Neutrophil (primary cell): ENCODE measurements around the gene BDH1.
A peak's percentile ranks its signal among the peaks of the same experiment; 100 is the strongest.
"Not testable (repeated sequence)": the region's sequence is repeated elsewhere in the genome, so short reads cannot be mapped to it uniquely, and the experiment has no call there.

Experiments
- H3K27ac ChIP-seq: fragments of 200-600 bp; sonication (generic); 2 replicates; pipeline ENCODE4 v1.5.1; 2016; ENCODE audit warnings: mild to moderate bottlenecking, moderate library complexity
- H3K27me3 ChIP-seq: fragments of 200-600 bp; sonication (generic); 2 replicates; pipeline ENCODE4 v1.6.0; 2016; ENCODE audit warnings: mild to moderate bottlenecking
- H3K36me3 ChIP-seq: fragments of 200-600 bp; sonication (generic); 2 replicates; pipeline ENCODE4 v1.5.1; 2017
- H3K4me1 ChIP-seq, 2 experiments: fragments of 200-600 bp in 1 of 2; sonication (generic) in 1 of 2; 1 replicate in 1 of 2; 2 replicates in 1 of 2; pipeline versions ENCODE4 v1.5.1 to v1.6.1; 2013 to 2016; ENCODE audit warnings: low read depth in 1 of 2, low read length in 1 of 2, mild to moderate bottlenecking in 1 of 2, moderate library complexity in 1 of 2; ENCODE audit not compliant: control insufficient read depth in 1 of 2, insufficient read depth in 1 of 2
- H3K4me3 ChIP-seq, 2 experiments: fragments of 200-600 bp in 1 of 2; sonication (generic) in 1 of 2; 1 replicate in 1 of 2; 2 replicates in 1 of 2; pipeline ENCODE4 v1.5.1; 2013 to 2016; ENCODE audit warnings: low read depth in 1 of 2, low read length in 1 of 2, mild to moderate bottlenecking in 1 of 2, moderate library complexity in 1 of 2
- H3K9me3 ChIP-seq: fragments of 200-600 bp; sonication (generic); 2 replicates; pipeline ENCODE4 v1.5.1; 2016
- CTCF ChIP-seq: fragments of 200-600 bp; sonication (generic); IDR thresholded peaks from 2 replicates; pipeline ENCODE4 v1.5.1; 2016; ENCODE audit warnings: antibody characterized with exemption

BDH1 gene

GRCh38 chr3:197518881-197519421, 36.8 kb downstream of the BDH1 start:
- H3K27ac ChIP-seq = peak overlapping the region; percentile 52
- H3K4me3 ChIP-seq = no peak overlapping the region
- H3K27me3 ChIP-seq = no peaks in the 10 kb centered on the region
- no peak for TF ChIP-seq CTCF
- no peaks in the 10 kb centered on the region for H3K9me3 ChIP-seq
- H3K36me3 ChIP-seq = peaks cover 49% of the 10 kb centered on the region
- H3K4me1 ChIP-seq = peaks cover 16 to 26% of the 10 kb centered on the region in 2 experiments

DNA sequence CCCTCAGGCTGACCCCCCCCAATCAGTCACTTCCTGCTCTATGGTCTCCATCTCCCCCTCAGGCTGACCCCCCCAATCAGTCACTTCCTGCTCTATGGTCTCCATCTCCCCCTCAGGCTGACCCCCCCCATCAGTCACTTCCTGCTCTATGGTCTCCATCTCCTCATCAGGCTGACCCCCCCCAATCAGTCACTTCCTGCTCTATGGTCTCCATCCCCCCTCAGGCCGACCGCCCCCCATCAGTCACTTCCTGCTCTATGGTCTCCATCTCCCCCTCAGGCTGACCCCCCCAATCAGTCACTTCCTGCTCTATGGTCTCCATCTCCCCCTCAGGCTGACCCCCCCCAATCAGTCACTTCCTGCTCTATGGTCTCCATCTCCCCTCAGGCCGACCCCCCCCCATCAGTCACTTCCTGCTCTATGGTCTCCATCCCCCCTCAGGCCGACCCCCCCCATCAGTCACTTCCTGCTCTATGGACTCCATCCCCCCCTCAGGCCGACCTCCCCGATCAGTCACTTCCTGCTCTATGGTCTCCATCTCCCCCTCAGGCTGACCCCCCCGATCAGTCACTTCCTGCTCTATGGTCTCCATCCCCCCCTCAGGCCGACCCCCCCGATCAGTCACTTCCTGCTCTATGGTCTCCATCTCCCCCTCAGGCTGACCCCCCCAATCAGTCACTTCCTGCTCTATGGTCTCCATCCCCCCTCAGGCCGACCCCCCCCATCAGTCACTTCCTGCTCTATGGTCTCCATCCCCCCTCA, 37.7 kb downstream of the BDH1 start:
- not testable (repeated sequence) for H3K27me3 ChIP-seq, H3K27ac ChIP-seq, H3K4me3 ChIP-seq, H3K9me3 ChIP-seq
- Histone ChIP-seq H3K4me1 (peaks cover 9 to 18% of the 10 kb centered on the region in 2 experiments), H3K36me3 (peaks cover 57% of the 10 kb centered on the region)

DNA sequence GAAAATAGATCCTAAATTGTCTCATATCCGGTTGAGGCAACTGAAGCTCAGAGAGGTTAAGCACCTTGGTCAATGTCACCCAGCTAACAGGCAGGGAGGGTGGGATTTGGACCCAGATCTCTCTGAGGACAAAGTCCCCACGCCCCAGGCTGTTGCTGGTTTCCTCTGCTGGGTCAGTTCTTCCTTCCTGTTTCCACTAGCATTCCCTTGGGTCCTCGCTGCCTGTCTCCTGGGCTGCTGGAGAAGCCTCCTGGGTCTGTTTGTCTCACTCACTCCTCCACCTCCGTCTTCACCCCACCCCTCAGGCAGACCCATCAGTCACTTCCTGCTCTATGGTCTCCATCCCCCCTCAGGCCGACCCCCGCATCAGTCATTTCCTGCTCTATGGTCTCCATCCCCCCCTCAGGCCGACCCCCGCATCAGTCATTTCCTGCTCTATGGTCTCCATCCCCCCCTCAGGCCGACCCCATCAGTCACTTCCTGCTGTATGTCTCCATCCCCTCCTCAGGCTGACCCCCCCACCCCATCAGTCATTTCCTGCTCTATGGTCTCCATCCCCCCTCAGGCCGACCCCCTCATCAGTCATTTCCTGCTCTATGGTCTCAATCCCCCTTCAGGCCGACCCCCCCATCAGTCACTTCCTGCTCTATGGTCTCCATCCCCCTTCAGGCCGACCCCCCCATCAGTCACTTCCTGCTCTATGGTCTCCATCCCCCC, 38.7 kb downstream of the BDH1 start:
- H3K27ac ChIP-seq = not testable (repeated sequence)
- peaks cover 64% of the 10 kb centered on the region for H3K36me3 ChIP-seq

DNA sequence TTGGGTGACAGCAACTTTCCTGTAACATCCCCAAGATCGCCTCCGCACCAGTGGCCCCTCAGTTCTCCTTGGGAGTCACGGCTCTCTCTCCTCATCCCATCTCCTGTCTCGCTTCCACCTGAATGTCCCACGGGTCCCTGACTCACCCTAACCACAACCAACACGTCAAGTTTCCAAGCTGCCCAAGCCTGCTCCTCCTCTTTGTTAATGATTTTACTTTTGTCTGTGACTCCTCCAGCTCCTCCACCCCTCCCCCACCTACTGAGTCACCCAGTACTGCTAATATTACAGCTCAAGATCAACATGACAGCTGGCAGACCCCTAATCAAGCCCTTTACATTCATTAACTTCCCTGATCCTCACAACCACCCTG, 39.3 kb downstream of the BDH1 start:
- H3K4me3 ChIP-seq = no peak overlapping the region
- H3K27ac ChIP-seq = no peak overlapping the region
- H3K36me3 ChIP-seq = peaks cover 64% of the 10 kb centered on the region
- no peaks in the 10 kb centered on the region for H3K9me3 ChIP-seq
- TF ChIP-seq CTCF = no peak
- peaks cover 4 to 5% of the 10 kb centered on the region in 2 experiments for H3K4me1 ChIP-seq
- no peaks in the 10 kb centered on the region for H3K27me3 ChIP-seq

More for the DNA sequence above, 38.7 kb downstream of the BDH1 start:
- not testable (repeated sequence) for H3K27me3 ChIP-seq, H3K4me1 ChIP-seq, H3K4me3 ChIP-seq, H3K9me3 ChIP-seq

- Histone ChIP-seq H3K27ac (no peak overlapping the region), H3K4me1 (peaks cover 9 to 10% of the 10 kb centered on the region in 2 experiments), H3K4me3 (no peak overlapping the region), H3K27me3 (no peaks in the 10 kb centered on the region), H3K9me3 (no peaks in the 10 kb centered on the region), H3K36me3 (peaks cover 53% of the 10 kb centered on the region)
- TF ChIP-seq CTCF = no peak
These were observed 40.9 kb downstream of the BDH1 start for GRCh38 chr3:197514786-197515355.

GRCh38 chr3:197513953-197514785, 41.6 kb downstream of the BDH1 start:
- Histone ChIP-seq H3K36me3 (peaks cover 48% of the 10 kb centered on the region), H3K4me1 (peaks cover 12 to 13% of the 10 kb centered on the region in 2 experiments), H3K4me3 (no peak overlapping the region), H3K9me3 (no peaks in the 10 kb centered on the region), H3K27ac (no peak overlapping the region), H3K27me3 (no peaks in the 10 kb centered on the region)
- TF ChIP-seq CTCF = no peak
